HL-60/S4 (cell line): Measurements from ENCODE around the gene RAPH1.

Source experiments
- in situ Hi-C: fragments of 300-500 bp; cut with MboI; formaldehyde crosslinking; loops from 2 replicates; pipeline ENCODE4 v1.14.3; 2022; ENCODE audit warnings: low sequenced_read_pairs

Gene RAPH1

GRCh38 chr2:203535078-203535783 lies at the start of gene RAPH1:
Gene RAPH1, minus strand, starts transcription at chr2:203535301. Its CDS starts 39,948 bp downstream, at chr2:203495353.
- in situ Hi-C loops, result no loop called here

- in situ Hi-C loops, result no loop called here
Measured at GRCh38 chr2:203584784-203585183, 49.7 kb upstream of the RAPH1 start.

GRCh38 chr2:203583701-203584100 lies 48.6 kb upstream of the RAPH1 start:
- in situ Hi-C loops, result no loop called here

- in situ Hi-C loops, result no loop called here
Measured at GRCh38 chr2:203583084-203583695, 48.1 kb upstream of the RAPH1 start.

- in situ Hi-C loops, result no loop called here
Measured at GRCh38 chr2:203582468-203582867, 47.4 kb upstream of the RAPH1 start.

GRCh38 chr2:203580844-203581243 lies 45.7 kb upstream of the RAPH1 start:
- in situ Hi-C loops, result no loop called here

GRCh38 chr2:203579730-203580129 lies 44.6 kb upstream of the RAPH1 start:
- in situ Hi-C loops, result no loop called here

GRCh38 chr2:203578759-203579643 lies 43.9 kb upstream of the RAPH1 start:
- in situ Hi-C loops, result no loop called here

GRCh38 chr2:203574824-203575223 lies 39.7 kb upstream of the RAPH1 start:
- in situ Hi-C loops, result no loop called here

GRCh38 chr2:203572316-203572715 lies 37.2 kb upstream of the RAPH1 start:
- in situ Hi-C loops, result no loop called here

GRCh38 chr2:203569677-203570316 lies 34.7 kb upstream of the RAPH1 start:
- in situ Hi-C loops, result no loop called here

GRCh38 chr2:203567691-203568090 lies 32.6 kb upstream of the RAPH1 start:
- in situ Hi-C loops, result no loop called here

GRCh38 chr2:203566161-203566560 lies 31.1 kb upstream of the RAPH1 start:
- in situ Hi-C loops, result no loop called here

- in situ Hi-C loops, result no loop called here
Measured at GRCh38 chr2:203565076-203565475, 30.0 kb upstream of the RAPH1 start.

GRCh38 chr2:203562268-203562667 lies 27.2 kb upstream of the RAPH1 start:
- in situ Hi-C loops, result no loop called here

GRCh38 chr2:203559641-203560040 lies 24.5 kb upstream of the RAPH1 start:
- in situ Hi-C loops, result no loop called here

- in situ Hi-C loops, result no loop called here
Measured at GRCh38 chr2:203553784-203554183, 18.7 kb upstream of the RAPH1 start.

GRCh38 chr2:203551778-203552177 lies 16.7 kb upstream of the RAPH1 start:
- in situ Hi-C loops, result no loop called here

GRCh38 chr2:203550266-203550665 lies 15.2 kb upstream of the RAPH1 start:
- in situ Hi-C loops, result no loop called here

GRCh38 chr2:203549406-203549805 lies 14.3 kb upstream of the RAPH1 start:
- in situ Hi-C loops, result no loop called here

- in situ Hi-C loops, result no loop called here
Measured at GRCh38 chr2:203548887-203549286, 13.8 kb upstream of the RAPH1 start.
